ENCODE results near the gene PEAK1.

GRCh38 chr15:77053709-77054108 is 366.2 kb downstream of the PEAK1 start:
- no peak for TF ChIP-seq CTCF (IDR thresholded peaks at IDR 0.05; ENCODE audit: extremely low read depth in 1 of 2, insufficient read depth in 1 of 2, low read depth in 1 of 2, low read length in 2 of 2)
- TF ChIP-seq POLR2AphosphoS5 (IDR thresholded peaks at IDR 0.05; ENCODE audit: insufficient read depth, low read depth, low read length): no peak
- no peak for TF ChIP-seq MAX (IDR thresholded peaks at IDR 0.05; ENCODE audit: insufficient read depth, insufficient read length)
